Measurements from ENCODE around the gene DENND4B.
A peak's percentile ranks its signal among the peaks of the same experiment; 100 is the strongest.
"Not testable (repeated sequence)": the region's sequence is repeated elsewhere in the genome, so short reads cannot be mapped to it uniquely, and the experiment has no call there.

DENND4B gene

GRCh38 chr1:153922972-153923925 is 23.3 kb downstream of the DENND4B start, which contains the start of gene GATAD2B:
Gene GATAD2B (minus strand): TSS chr1:153922972. CDS start chr1:153828347, 94,625 bp downstream.
- DNase-seq = peak; percentile 99

- peak; percentile 80 for DNase-seq
Measured at GRCh38 chr1:153922076-153922971, 24.2 kb downstream of the DENND4B start.

GRCh38 chr1:153921803-153922075 is 24.8 kb downstream of the DENND4B start:
- peak; percentile 25 for DNase-seq

DNA sequence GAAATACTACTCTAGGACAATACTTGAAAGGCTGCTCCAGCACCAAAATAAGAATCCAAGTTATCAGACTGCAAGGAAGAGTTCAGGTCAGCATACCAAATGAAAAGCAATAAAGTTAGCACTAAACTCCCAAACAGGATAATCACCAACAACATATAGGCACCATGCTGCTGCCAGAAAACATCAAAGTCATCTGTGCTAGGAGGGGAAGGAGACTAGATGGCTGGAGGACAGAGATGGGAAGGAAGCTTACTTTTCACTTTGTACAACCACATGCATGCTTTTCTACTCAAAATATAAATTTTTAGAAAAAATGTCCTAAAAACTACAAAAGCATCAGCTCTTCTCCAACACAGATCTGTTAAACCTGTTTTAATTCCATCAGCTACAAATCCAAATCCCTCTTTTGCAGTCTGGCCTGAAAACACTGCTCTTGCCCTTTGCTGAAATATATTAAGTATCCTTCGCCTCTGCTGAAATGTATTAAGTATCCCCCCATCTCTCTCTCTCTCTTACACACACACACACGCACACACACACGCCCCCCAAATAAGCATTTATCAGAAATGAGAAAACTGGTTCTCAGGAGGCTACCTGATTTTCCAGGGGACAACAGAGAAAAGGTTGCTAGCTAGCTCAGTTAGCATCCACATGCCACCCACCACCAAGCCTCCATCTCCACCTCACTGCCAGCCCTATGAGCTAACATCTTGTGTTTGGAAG is 25.3 kb downstream of the DENND4B start:
- DNase-seq = no peak

DNA sequence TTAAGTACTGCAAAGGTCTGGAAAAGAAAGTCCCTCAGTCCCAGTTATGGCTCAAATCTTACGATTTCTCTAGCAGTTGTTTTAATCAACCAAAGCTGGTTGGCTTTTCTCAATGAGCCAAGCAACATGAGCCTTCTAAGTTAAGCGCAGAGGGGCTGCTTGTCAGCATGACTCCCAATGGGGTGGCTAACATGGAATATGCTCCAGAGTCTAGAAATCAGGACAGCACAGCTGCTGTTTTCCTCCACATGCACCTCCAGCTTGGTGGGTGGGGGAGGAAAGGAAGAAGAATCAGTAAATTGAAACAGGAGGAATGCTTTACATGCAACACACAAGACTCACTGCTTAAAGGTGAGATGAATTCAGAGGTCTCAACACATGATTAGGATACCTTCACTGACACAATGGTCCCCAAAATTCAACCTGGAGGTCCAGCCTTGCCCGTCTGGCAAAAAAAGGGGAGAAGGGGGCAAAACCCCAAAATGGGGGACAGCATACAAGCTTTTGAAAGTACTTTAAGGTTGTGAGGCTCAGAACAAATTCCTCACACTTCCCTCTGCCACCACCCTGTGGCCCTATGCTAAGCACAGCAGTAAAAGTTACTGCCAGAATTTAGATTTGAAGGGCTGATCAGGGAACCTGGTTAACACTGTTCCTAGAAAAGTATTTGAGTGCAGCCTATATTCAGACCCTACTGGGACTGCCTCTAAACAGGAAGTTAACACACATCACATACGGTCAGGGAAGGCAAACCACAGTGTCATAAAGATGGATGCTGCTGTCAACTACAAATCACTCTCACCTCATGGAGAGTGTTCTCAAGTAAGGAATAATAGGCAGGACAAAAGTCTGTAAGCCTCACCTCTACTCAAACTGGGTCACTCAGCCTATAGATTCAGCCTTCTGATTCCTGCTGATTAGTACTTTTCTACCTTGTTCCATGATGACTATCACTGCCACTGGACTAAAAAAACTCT is 26.4 kb downstream of the DENND4B start:
- no peak for DNase-seq

DNA sequence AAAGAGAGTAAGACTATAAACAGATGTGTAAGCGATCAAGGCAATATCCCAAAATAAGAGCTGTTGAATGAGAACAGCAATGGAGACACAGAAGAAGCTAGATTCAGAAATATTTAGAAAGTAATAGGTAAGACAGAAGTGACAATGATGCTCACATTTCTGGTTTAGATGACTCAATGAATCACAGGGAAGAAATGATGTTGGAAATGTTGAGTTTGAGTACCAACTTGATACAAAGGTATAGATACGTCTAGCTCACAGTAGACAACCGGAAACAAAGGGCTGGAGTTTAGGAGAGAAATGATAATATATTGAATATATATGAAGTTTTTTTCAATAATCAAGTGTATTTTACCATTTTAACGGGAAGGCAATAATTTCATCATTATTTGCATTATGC is 30.2 kb downstream of the DENND4B start:
- DNase-seq = no peak

- DNase-seq = no peak
Measured at GRCh38 chr1:153912349-153912748, 34.2 kb downstream of the DENND4B start.

DNA sequence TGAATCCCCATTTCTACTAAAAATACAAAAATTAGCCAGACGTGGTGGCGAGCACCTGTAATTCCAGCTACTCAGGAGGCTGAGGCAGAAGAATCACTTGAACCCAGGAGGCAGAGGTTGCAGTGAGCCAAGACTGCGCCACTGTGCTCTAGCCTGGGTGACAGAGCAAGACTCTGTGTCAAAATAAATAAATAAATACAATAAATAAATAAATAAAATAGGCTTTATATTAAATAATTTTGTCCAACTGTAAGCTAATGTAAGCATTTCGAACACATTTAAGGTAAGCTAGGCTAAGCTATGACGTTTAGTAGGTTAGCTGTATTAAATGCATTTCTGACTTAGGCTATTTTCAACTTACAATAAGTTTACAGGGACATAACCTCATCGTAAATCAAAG is 36.0 kb downstream of the DENND4B start:
- not testable (repeated sequence) for DNase-seq

DNA sequence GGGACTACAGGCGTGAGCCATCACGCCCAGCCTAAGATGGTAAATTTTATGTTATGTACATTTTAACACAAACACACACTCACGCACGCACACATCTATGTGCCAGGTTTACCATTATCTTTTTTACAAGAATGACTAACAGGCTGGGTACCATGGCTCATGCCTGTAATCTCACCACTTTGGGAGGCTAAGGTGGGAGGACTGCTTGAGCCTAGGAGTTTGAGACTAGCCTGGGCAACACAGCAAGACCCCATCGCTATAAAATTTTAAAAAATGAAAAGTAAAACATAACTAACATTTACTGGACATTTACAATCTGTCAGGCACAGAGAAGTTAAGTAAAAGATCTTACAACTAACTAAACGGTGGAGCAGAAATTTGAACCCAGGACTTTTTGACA is 38.4 kb downstream of the DENND4B start:
- no peak for DNase-seq

GRCh38 chr1:153907134-153907533 is 39.4 kb downstream of the DENND4B start:
- no peak for DNase-seq

DNA sequence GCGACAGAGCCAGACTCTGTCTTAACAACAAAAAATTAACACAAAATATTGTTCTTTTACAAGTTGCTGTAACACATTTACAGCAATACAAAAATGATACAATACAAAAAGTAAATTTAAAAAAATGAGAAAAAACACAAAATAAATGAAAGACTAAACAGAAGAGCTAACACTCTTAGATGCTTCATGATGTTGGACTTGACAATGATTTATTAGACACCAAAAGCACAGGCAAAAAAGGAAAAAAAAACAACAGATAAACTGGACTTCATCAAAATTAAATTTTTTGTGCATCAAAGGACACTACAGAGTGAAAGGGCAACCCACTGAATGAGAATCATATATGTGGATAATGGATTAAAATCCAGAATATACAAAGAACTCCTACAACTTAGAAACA is 40.1 kb downstream of the DENND4B start:
- no peak for DNase-seq

GRCh38 chr1:153905908-153906307 is 40.6 kb downstream of the DENND4B start:
- peak; percentile 37 for DNase-seq

GRCh38 chr1:153903841-153904455 is 42.6 kb downstream of the DENND4B start:
- no peak for DNase-seq

DNA sequence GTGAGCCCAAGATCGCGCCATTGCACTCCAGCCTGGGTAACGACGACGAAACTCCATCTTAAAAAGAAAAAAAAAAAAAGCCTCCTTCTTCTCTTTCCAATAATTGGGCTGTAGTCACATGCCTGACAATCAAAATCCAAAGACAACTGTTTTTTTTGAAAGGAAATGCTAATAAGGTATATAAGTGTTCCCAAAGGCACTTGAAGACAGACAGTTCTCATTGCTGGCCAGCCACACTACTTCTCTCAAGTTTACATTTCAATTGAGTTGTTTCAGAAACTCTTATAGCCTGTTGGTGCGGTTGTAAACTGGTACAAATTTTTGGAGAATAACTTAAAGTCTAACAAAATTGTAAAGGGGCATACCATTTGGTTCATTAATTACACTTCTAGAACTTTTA is 47.0 kb downstream of the DENND4B start:
- DNase-seq = no peak

DNA sequence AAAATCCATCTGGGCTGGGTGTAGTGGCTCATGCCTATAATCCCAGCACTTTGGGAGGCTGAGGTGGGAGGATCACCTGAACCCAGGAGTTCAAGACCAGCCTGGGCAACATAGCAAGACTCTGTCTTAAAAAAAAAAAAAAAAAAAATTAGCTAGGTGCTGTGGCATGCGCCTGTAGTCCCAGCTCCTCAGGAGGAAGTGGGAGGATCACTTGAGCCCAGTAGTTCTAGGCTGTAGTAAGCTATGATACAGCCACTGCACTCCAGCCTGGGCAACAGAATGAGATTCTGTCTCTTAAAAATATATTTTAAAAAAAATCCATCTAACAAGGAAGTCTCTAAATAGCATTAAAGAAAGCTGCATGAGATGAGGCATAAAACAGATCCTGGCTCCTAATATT is 50.7 kb downstream of the DENND4B start:
- not testable (repeated sequence) for DNase-seq

- not testable (repeated sequence) for DNase-seq
Measured at GRCh38 chr1:153891042-153891441, 55.5 kb downstream of the DENND4B start.

DNA sequence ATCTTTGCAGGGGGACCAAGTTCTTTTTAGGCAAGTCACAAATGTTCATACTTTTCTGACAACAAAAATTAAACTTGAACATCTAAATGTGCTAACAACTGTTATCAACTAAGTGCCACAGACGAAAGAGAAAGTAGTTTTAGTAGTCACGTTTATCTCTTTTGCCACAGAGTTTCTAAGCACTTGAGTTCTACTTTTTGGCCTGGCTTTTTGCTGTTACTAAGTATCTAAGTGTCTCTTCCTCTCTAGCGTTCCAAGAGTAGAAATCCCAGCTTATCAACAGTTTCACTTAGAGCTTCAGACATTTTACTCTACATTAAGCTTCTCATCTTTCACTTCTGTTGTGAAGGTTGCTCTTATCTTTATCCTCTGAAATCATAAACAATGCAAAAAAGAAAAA is 58.0 kb downstream of the DENND4B start:
- DNase-seq = no peak

- no peak for DNase-seq
Measured at GRCh38 chr1:153886127-153886526, 60.4 kb downstream of the DENND4B start.

GRCh38 chr1:153883223-153883622 is 63.3 kb downstream of the DENND4B start:
- no peak for DNase-seq

GRCh38 chr1:153882296-153882912 is 64.1 kb downstream of the DENND4B start:
- no peak for DNase-seq

GRCh38 chr1:153881751-153882150 is 64.8 kb downstream of the DENND4B start:
- DNase-seq = no peak
